WERI-Rb-1 (cell line): ENCODE data around the gene POLR3C.
A peak's percentile ranks its signal among the peaks of the same experiment; 100 is the strongest.

Experiments
- DNase-seq: peaks from one replicate; pipeline ENCODE4 v3.0.0-alpha.2; 2020
- H3K27ac ChIP-seq: fragments of 250-450 bp; sonication (Bioruptor Pico); 2 replicates; pipeline ENCODE4 v1.5.1; 2020; ENCODE audit warnings: mild to moderate bottlenecking, moderate library complexity
- H3K27me3 ChIP-seq: fragments of 250-450 bp; sonication (Bioruptor Pico); 2 replicates; pipeline ENCODE4 v1.5.1; 2021; ENCODE audit warnings: mild to moderate bottlenecking, low read depth, moderate library complexity; ENCODE audit not compliant: insufficient read depth, severe bottlenecking
- H3K36me3 ChIP-seq: fragments of 250-450 bp; sonication (Bioruptor Pico); 2 replicates; pipeline ENCODE4 v1.5.1; 2020; ENCODE audit warnings: mild to moderate bottlenecking, moderate library complexity
- H3K4me3 ChIP-seq: 2 replicates; pipeline ENCODE4 v1.5.1; 2011; ENCODE audit warnings: low read depth, mild to moderate bottlenecking, control low read depth, low read length
- H3K9me3 ChIP-seq: fragments of 250-450 bp; sonication (Bioruptor Pico); 2 replicates; pipeline ENCODE4 v1.5.1; 2021; ENCODE audit warnings: mild to moderate bottlenecking, moderate library complexity; ENCODE audit not compliant: severe bottlenecking
- CTCF ChIP-seq: IDR thresholded peaks from 2 replicates; pipeline ENCODE4 v1.5.1; 2011; ENCODE audit warnings: low read depth, mild to moderate bottlenecking, control low read depth, inconsistent platforms, low read length

Gene POLR3C

GRCh38 chr1:145843031-145843430 is 19.0 kb downstream of the POLR3C start:
- Histone ChIP-seq H3K36me3 (peaks cover 67% of the 10 kb centered on the region), H3K4me3 (no peak overlapping the region), H3K27ac (no peak overlapping the region), H3K9me3 (no peaks in the 10 kb centered on the region), H3K27me3 (no peaks in the 10 kb centered on the region)
- DNase-seq = no peak
- no peak for TF ChIP-seq CTCF

DNA sequence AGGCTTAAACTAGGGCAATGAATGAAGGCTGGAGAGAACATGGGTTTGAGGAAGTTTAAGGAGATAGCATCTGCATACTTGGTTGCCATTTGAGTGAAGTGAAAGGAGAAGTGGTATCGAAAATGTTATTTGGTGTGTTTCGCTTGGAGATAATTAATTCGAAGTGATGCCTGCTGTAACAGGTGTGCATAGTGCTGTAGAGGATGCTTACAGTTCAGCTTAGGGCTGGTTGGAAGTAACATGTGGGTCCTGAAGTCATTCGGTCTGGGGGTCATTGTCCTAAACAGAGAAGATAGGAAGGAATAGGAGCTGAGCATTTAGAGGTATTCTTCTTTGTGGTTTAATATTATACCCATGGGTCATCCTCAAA is 21.1 kb downstream of the POLR3C start:
- no peak for TF ChIP-seq CTCF

DNA sequence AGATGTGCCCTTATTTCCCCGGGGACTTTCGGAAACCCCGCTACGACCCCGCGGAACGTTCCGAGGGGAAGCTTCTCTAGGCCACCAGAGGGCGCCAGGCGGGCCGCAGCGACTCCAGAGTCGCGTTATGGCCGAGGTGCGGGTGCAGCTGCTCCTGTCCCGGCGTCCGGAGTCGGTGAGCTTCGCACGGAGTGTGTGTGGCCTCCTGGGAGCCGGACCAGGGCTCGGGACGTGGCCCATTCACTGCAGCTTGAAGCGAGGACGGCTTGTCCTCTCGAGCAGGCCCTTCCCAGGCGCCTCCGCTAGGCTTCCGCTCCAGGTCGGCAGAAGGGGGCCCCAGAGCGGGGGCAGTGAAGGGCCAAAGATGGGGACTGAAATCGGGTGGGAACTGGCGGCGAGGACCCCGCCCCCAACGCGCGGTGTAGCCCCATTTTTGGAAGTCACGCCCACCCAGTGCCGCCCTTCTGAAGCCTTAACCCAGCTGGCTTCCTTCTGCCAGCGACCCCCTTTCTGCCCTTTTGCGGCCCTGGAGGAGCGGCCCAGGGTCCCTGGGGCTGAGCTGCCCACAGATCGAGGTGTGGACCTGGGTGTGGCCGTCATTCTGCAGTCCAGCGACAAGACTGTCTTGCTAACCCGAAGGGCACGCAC is 21.6 kb downstream of the POLR3C start, which contains the start of gene NUDT17:
NUDT17 (plus strand) TSS at position 117 of the 648 bp plus-strand sequence; CDS start at position 128, 11 bp downstream.
- peak; percentile 99 for TF ChIP-seq CTCF
- peak within 1 kb of the TSS; percentile 49 for H3K27ac ChIP-seq
- H3K27me3 ChIP-seq = no peaks in the 10 kb centered on the region
- H3K9me3 ChIP-seq = no peaks in the 10 kb centered on the region
- peaks cover 67% of the 10 kb centered on the region for H3K36me3 ChIP-seq
- H3K4me3 ChIP-seq = peak within 1 kb of the TSS; percentile 57
- peak; percentile 95 for DNase-seq

More for the DNA sequence above, 21.1 kb downstream of the POLR3C start:
- Histone ChIP-seq H3K4me3 (peak overlapping the region; percentile 57), H3K27me3 (no peaks in the 10 kb centered on the region), H3K36me3 (peaks cover 67% of the 10 kb centered on the region), H3K27ac (no peak overlapping the region), H3K9me3 (no peaks in the 10 kb centered on the region)
- no peak for DNase-seq

GRCh38 chr1:145846201-145846612 is 22.2 kb downstream of the POLR3C start:
- H3K4me3 ChIP-seq = peak overlapping the region; percentile 57
- DNase-seq = peak; percentile 73
- no peaks in the 10 kb centered on the region for H3K9me3 ChIP-seq
- peaks cover 67% of the 10 kb centered on the region for H3K36me3 ChIP-seq
- peak; percentile 95 for TF ChIP-seq CTCF
- no peaks in the 10 kb centered on the region for H3K27me3 ChIP-seq
- H3K27ac ChIP-seq = no peak overlapping the region

- DNase-seq = no peak
- TF ChIP-seq CTCF = no peak
- Histone ChIP-seq H3K27me3 (no peaks in the 10 kb centered on the region), H3K9me3 (no peaks in the 10 kb centered on the region), H3K27ac (no peak overlapping the region), H3K36me3 (peaks cover 67% of the 10 kb centered on the region), H3K4me3 (no peak overlapping the region)
Observed at GRCh38 chr1:145847827-145848226, 23.8 kb downstream of the POLR3C start.
